Activated CD8-positive, alpha-beta memory T cell treated with anti-CD3 and anti-CD28 coated beads, Interleukin-2, amount 50 U/mL, for 1 hour (primary cell): ENCODE measurements around the gene MAP3K3.

ENCODE experiments used
- DNase-seq: peaks from one replicate; pipeline ENCODE4 v3.0.0-alpha.2; 2020; ENCODE audit errors: extremely low read depth

Gene MAP3K3

GRCh38 chr17:63693411-63694113 is 71.3 kb downstream of the MAP3K3 start:
- DNase-seq: no peak

- DNase-seq: no peak
Observed at GRCh38 chr17:63694229-63694949, 72.2 kb downstream of the MAP3K3 start.

GRCh38 chr17:63694950-63695773 is 72.9 kb downstream of the MAP3K3 start:
- DNase-seq: no peak

GRCh38 chr17:63695889-63696288 is 73.7 kb downstream of the MAP3K3 start:
- no peak for DNase-seq

GRCh38 chr17:63696381-63696961 is 74.3 kb downstream of the MAP3K3 start:
- DNase-seq: no peak

GRCh38 chr17:63697341-63698286 is 75.4 kb downstream of the MAP3K3 start:
- peak; percentile 70 for DNase-seq

- no peak for DNase-seq
Observed at GRCh38 chr17:63698381-63698885, 76.2 kb downstream of the MAP3K3 start.

GRCh38 chr17:63698886-63699637 is 76.8 kb downstream of the MAP3K3 start:
- DNase-seq: peak; percentile 78

GRCh38 chr17:63699638-63700527 is 77.7 kb downstream of the MAP3K3 start, which contains the start of gene LIMD2:
Gene LIMD2, minus strand, starts transcription at chr17:63700125. Its CDS starts 827 bp downstream, at chr17:63699298.
- peak; percentile 58 for DNase-seq

GRCh38 chr17:63700528-63701455 is 78.6 kb downstream of the MAP3K3 start:
- DNase-seq: no peak

- DNase-seq: no peak
Observed at GRCh38 chr17:63701456-63701820, 79.2 kb downstream of the MAP3K3 start.

- no peak for DNase-seq
Observed at GRCh38 chr17:63701868-63702720, 79.9 kb downstream of the MAP3K3 start.

GRCh38 chr17:63702721-63703015 is 80.5 kb downstream of the MAP3K3 start:
- no peak for DNase-seq

- no peak for DNase-seq
Observed at GRCh38 chr17:63703029-63703428, 80.8 kb downstream of the MAP3K3 start.

GRCh38 chr17:63703556-63704258 is 81.5 kb downstream of the MAP3K3 start:
- no peak for DNase-seq

- no peak for DNase-seq
Observed at GRCh38 chr17:63704259-63704576, 82.0 kb downstream of the MAP3K3 start.

GRCh38 chr17:63704836-63705235 is 82.6 kb downstream of the MAP3K3 start:
- DNase-seq: no peak
